HepG2 (cell line): Measurements from ENCODE around the gene MMP24OS. TPM values are rescaled to one million over a fixed set of nuclear protein-coding genes. Genes with fewer than 3 reads are reported as not detected.

Experiments
- ATAC-seq: fragments of 200-7000 bp; cut with Tn5 transposase; 3 replicates; pipeline ENCODE4 v1.9.1; 2020; ENCODE audit warnings: mild to moderate bottlenecking, moderate library complexity
- BruUV-seq: library from RNA; stranded (reverse); fragments of 400-500 nt; replicated peaks from 2 replicates; lab custom pipeline; 2021; lab: Mats Ljungman, UMichigan
- CTCF ChIA-PET: fragments of 300-600 bp; formaldehyde crosslinking; extraction: SDS; loops from one replicate; lab custom pipeline; 2021; ENCODE audit warnings: low total read pairs, inconsistent platforms, low intra/inter-chr PET ratio; lab: Yijun Ruan, JAX
- POLR2A ChIA-PET: fragments of 350-600 bp; sonication (Branson Sonifier 250); formaldehyde crosslinking; loops from one replicate; lab custom pipeline; 2020; ENCODE audit warnings: antibody characterized with exemption, inconsistent platforms; lab: Yijun Ruan, JAX
- DNase-seq: peaks from one replicate; pipeline ENCODE4 v3.0.0-alpha.2; 2015; ENCODE audit warnings: low spot score
- FAIRE-seq: peaks from 3 replicates; lab custom pipeline; 2011; peaks lifted over from hg19 to GRCh38; lab: Jason Lieb, UNC
- H2AFZ ChIP-seq: one replicate; pipeline ENCODE4 v1.6.1; 2011; ENCODE audit warnings: low read length, inconsistent platforms
- H3K27ac ChIP-seq: fragments of 300-600 bp; 3 replicates; pipeline ENCODE4 v1.8.0; 2011; ENCODE audit warnings: mixed run types, mild to moderate bottlenecking, mixed read lengths, low read length, inconsistent platforms; ENCODE audit not compliant: insufficient read depth; ENCODE audit errors: extremely low read length
- H3K27me3 ChIP-seq, 2 experiments: fragments of 200-600 bp in 1 of 2; 2 replicates in 1 of 2; 3 replicates in 1 of 2; pipeline versions ENCODE4 v1.6.0 to v1.8.0; 2011; ENCODE audit warnings: low read length in 2 of 2, mild to moderate bottlenecking in 2 of 2, moderate library complexity in 2 of 2, inconsistent platforms in 1 of 2; ENCODE audit not compliant: insufficient read depth in 2 of 2, control insufficient read depth in 1 of 2
- H3K36me3 ChIP-seq, 2 experiments: fragments of 200-600 bp in 1 of 2; replicated peaks in 1 of 2; 2 replicates in 1 of 2; 3 replicates in 1 of 2; pipeline versions ENCODE4 v1.5.1 to v1.8.0; 2011; ENCODE audit warnings: low read length in 2 of 2, inconsistent platforms in 1 of 2; ENCODE audit not compliant: insufficient read depth in 2 of 2, control insufficient read depth in 1 of 2
- H3K4me1 ChIP-seq: 2 replicates; pipeline ENCODE4 v1.5.1; 2012; ENCODE audit warnings: low read length, inconsistent platforms; ENCODE audit not compliant: insufficient read depth
- H3K4me2 ChIP-seq: 2 replicates; pipeline ENCODE4 v1.6.0; 2011; ENCODE audit warnings: low read depth, low read length, inconsistent platforms
- H3K4me3 ChIP-seq, 3 experiments: fragments of 200-600 bp in 1 of 3; sonication (generic), shearing (Covaris generic) in 1 of 3; replicated peaks in 1 of 3; 2 replicates each; pipeline ENCODE4 v1.5.1; 2011 to 2016; ENCODE audit warnings: low read length in 3 of 3, inconsistent platforms in 2 of 3, low read depth in 2 of 3, mild to moderate bottlenecking in 2 of 3, control low read depth in 1 of 3, mixed read lengths in 1 of 3; ENCODE audit not compliant: insufficient read depth in 1 of 3
- H3K79me2 ChIP-seq: one replicate; pipeline ENCODE4 v1.6.1; 2011; ENCODE audit warnings: low read length, inconsistent platforms; ENCODE audit not compliant: insufficient read depth
- H3K9ac ChIP-seq: 2 replicates; pipeline ENCODE4 v1.6.0; 2011; ENCODE audit warnings: mild to moderate bottlenecking, low read depth, low read length, inconsistent platforms; ENCODE audit not compliant: insufficient read depth
- H3K9me3 ChIP-seq: 2 replicates; pipeline ENCODE4 v1.5.1; 2012; ENCODE audit warnings: mild to moderate bottlenecking, low read length
- H4K20me1 ChIP-seq: 2 replicates; pipeline ENCODE4 v1.6.0; 2011; ENCODE audit warnings: inconsistent platforms, mild to moderate bottlenecking, low read length, moderate library complexity; ENCODE audit not compliant: insufficient read depth
- NFYC ChIP-seq: IDR thresholded peaks from 2 replicates; pipeline ENCODE4 v1.6.1; 2016; ENCODE audit warnings: missing genetic modification reagents, missing compliant biosample characterization
- NRL ChIP-seq: sonication (generic); formaldehyde crosslinking; IDR thresholded peaks from 2 replicates; pipeline ENCODE4 v1.5.0; 2020; ENCODE audit warnings: missing genetic modification reagents, mild to moderate bottlenecking, moderate library complexity, borderline replicate concordance
- POLR2AphosphoS2 ChIP-seq: IDR thresholded peaks from 2 replicates; pipeline ENCODE4 v1.6.1; 2011; ENCODE audit warnings: low read depth, low read length, improper control_type of control experiment
- ZNF230 ChIP-seq: sonication (generic); formaldehyde crosslinking; IDR thresholded peaks from 2 replicates; pipeline ENCODE4 v1.4.0; 2020; ENCODE audit warnings: mild to moderate bottlenecking, missing genetic modification reagents
- ZNF263 ChIP-seq: sonication (generic); formaldehyde crosslinking; IDR thresholded peaks from 2 replicates; pipeline ENCODE4 v1.4.0; 2020; ENCODE audit warnings: missing genetic modification reagents
- ZNF501 ChIP-seq: sonication (generic); formaldehyde crosslinking; IDR thresholded peaks from 2 replicates; pipeline ENCODE4 v1.5.1; 2020; ENCODE audit warnings: mild to moderate bottlenecking, moderate library complexity, missing genetic modification reagents
- ZNF589 ChIP-seq: sonication (generic); formaldehyde crosslinking; conservative IDR thresholded peaks from 2 replicates; pipeline ENCODE4 v1.8.0; 2022; ENCODE audit warnings: mild to moderate bottlenecking, moderate library complexity, missing genetic modification reagents
- ZNF746 ChIP-seq: sonication (generic); formaldehyde crosslinking; IDR thresholded peaks from 2 replicates; pipeline ENCODE4 v1.8.0; 2022; ENCODE audit warnings: mild to moderate bottlenecking, missing genetic modification reagents
- WGBS: methylation state at CpG from one replicate; pipeline ENCODE4 v1.1.6; 2017; ENCODE audit warnings: low lambda C conversion rate; 5-methylcytosine and 5-hydroxymethylcytosine counted together
- in situ Hi-C: cut with HindIII; loops from 2 replicates; pipeline ENCODE4 v1.10.0; 2017; ENCODE audit warnings: low pct_unique_long_range_greater_than_20kb; ENCODE audit not compliant: extremely low pct_ligation_motif_present
- intact Hi-C: fragments of 100-400 bp; cut with micrococcal nuclease; formaldehyde crosslinking; loops from one replicate; pipeline ENCODE4 v1.10.0; 2022; ENCODE audit not compliant: unreplicated experiment
- polyA plus RNA-seq, 8 experiments: library from polyadenylated mRNA; depleted of rRNA in 3 of 8; stranded (reverse) in 7 of 8; unstranded in 1 of 8; fragments of >200 nt; fragmentation: Illumina TruSeq in 4 of 8; extraction: Trizol in 4 of 8; gene quantifications; 2 replicates each; pipeline versions ENCODE4 v1.2.1 to v1.2.3, GENCODE V29; 2011 to 2016; ENCODE audit warnings: low read depth in 4 of 8, missing spikeins in 1 of 8, mixed read lengths in 1 of 8; ENCODE audit not compliant: insufficient read depth in 1 of 8
- total RNA-seq, 5 experiments: library from RNA; depleted of rRNA; stranded (reverse); fragments of >200 nt; fragmentation: Illumina TruSeq; extraction: Trizol; gene quantifications; 2 replicates each; pipeline ENCODE4 v1.2.3, GENCODE V29; 2016; ENCODE audit warnings: low read depth in 1 of 5
- TF ChIP-seq, protein P1 (sequence below): sonication (generic); formaldehyde crosslinking; IDR thresholded peaks from 2 replicates; pipeline ENCODE4 v1.5.0; 2020; ENCODE audit warnings: mild to moderate bottlenecking, missing genetic modification reagents, borderline replicate concordance
- TF ChIP-seq, protein P2 (sequence below): sonication (generic); formaldehyde crosslinking; IDR thresholded peaks from 2 replicates; pipeline ENCODE4 v1.4.0; 2020; ENCODE audit warnings: mild to moderate bottlenecking, low read depth, missing genetic modification reagents

Gene MMP24OS
- total and polyA plus RNA-seq, 2 of the 13 experiments (the other 11 are each of a cell fraction or from before 2014, with no cell fraction given) = 6.0 to 8.5 TPM

DNA sequence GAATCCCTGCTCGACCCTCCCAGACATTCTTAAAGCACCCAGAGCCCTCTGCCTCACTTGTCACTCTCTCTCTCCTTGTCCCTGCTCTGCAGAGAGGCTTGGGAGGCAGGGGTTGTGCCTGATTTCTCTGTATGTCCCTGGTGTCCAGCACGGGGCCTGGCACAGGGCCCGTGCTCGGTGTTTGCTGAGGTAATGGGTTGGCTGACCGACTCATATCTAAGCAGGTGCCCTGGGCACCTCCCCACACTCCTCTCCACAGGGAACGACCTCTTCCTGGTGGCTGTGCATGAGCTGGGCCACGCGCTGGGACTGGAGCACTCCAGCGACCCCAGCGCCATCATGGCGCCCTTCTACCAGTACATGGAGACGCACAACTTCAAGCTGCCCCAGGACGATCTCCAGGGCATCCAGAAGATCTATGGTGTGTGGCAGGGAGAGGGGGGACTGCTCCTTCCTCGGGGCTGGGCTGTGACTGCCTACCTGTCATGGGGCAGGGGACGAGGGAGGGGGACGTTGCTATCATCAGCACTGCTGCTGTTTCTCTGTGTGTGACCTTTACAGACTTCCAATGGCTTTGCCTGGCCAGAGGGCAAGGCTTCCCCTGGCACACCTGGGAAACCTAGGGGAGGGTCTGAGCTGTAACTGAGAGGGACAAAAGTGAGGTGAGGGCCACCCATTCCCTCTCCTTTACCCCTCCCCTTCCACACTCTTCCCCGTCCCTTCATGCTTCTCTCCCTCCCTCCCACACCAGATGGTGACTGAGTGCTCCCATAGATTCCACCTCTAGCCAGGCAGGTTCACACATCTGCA lies 14.2 kb downstream of the MMP24OS start:
- in situ Hi-C loops = loop anchor here (5.0 to 10.0 kb wide), 2 partner anchors 46 to 389 kb away; partner anchors contain the start of genes ACSS2 and GGT7
- DNase-seq = peak; percentile 45
- H3K79me2 ChIP-seq = no peaks in the 10 kb centered on the region
- H3K4me3 ChIP-seq = peak overlapping the region; percentile 11 to 53 (median 44); a peak in 5 of 6 replicates
- H3K27me3 ChIP-seq = no peaks in the 10 kb centered on the region
- TSS peak; percentile 83 for BruUV-seq
- WGBS = 37% methylated on average over 17 of the region's 17 CpGs
- peak overlapping the region; percentile 77 for H3K4me2 ChIP-seq
- intact Hi-C loops = loop anchor here (1.0 to 5.0 kb wide), 2 partner anchors 167 to 286 kb away; no protein-coding TSS in a partner anchor
- H4K20me1 ChIP-seq = no peaks in the 10 kb centered on the region
- peak overlapping the region; percentile 7 for H2AFZ ChIP-seq
- POLR2A ChIA-PET = interaction anchor here (0.6 to 3.8 kb wide), 15 partner anchors 11 to 478 kb away, joined by 3 to 27 read pairs (median 4); partner anchors contain the start of genes ACSS2, CEP250, EDEM2 and EIF6
- FAIRE-seq = no peak
- CTCF ChIA-PET = interaction anchor here (1.6 kb wide), 1 partner anchor 118 kb away, joined by 6 read pairs; no protein-coding TSS in a partner anchor
- H3K27ac ChIP-seq = peak overlapping the region; percentile 36
- H3K9me3 ChIP-seq = no peaks in the 10 kb centered on the region
- H3K9ac ChIP-seq = peak overlapping the region; percentile 41
- no peaks in the 10 kb centered on the region for H3K36me3 ChIP-seq
- ATAC-seq = peak; percentile 45
- H3K4me1 ChIP-seq = peaks cover 34% of the 10 kb centered on the region
- TF ChIP-seq POLR2AphosphoS2 (peak; percentile 24; the same call in 1 of the 2 replicates), ZNF263 (CRISPR knock-in tag) (peak; percentile 63), NRL (peak; percentile 72), ZNF230 (CRISPR knock-in tag) (0 out of 2 replicates have a peak, but pooled peaks have one; percentile 28), NFYC (CRISPR knock-in tag) (no peak), ZNF589 (0 out of 2 replicates have a peak, but pooled peaks have one; percentile 59), ZNF501 (CRISPR knock-in tag) (peak; percentile 76; the same call in 1 of the 2 replicates), ZNF746 (CRISPR knock-in tag) (0 out of 2 replicates have a peak, but pooled peaks have one; percentile 24)
- TF ChIP-seq, protein P1, sequence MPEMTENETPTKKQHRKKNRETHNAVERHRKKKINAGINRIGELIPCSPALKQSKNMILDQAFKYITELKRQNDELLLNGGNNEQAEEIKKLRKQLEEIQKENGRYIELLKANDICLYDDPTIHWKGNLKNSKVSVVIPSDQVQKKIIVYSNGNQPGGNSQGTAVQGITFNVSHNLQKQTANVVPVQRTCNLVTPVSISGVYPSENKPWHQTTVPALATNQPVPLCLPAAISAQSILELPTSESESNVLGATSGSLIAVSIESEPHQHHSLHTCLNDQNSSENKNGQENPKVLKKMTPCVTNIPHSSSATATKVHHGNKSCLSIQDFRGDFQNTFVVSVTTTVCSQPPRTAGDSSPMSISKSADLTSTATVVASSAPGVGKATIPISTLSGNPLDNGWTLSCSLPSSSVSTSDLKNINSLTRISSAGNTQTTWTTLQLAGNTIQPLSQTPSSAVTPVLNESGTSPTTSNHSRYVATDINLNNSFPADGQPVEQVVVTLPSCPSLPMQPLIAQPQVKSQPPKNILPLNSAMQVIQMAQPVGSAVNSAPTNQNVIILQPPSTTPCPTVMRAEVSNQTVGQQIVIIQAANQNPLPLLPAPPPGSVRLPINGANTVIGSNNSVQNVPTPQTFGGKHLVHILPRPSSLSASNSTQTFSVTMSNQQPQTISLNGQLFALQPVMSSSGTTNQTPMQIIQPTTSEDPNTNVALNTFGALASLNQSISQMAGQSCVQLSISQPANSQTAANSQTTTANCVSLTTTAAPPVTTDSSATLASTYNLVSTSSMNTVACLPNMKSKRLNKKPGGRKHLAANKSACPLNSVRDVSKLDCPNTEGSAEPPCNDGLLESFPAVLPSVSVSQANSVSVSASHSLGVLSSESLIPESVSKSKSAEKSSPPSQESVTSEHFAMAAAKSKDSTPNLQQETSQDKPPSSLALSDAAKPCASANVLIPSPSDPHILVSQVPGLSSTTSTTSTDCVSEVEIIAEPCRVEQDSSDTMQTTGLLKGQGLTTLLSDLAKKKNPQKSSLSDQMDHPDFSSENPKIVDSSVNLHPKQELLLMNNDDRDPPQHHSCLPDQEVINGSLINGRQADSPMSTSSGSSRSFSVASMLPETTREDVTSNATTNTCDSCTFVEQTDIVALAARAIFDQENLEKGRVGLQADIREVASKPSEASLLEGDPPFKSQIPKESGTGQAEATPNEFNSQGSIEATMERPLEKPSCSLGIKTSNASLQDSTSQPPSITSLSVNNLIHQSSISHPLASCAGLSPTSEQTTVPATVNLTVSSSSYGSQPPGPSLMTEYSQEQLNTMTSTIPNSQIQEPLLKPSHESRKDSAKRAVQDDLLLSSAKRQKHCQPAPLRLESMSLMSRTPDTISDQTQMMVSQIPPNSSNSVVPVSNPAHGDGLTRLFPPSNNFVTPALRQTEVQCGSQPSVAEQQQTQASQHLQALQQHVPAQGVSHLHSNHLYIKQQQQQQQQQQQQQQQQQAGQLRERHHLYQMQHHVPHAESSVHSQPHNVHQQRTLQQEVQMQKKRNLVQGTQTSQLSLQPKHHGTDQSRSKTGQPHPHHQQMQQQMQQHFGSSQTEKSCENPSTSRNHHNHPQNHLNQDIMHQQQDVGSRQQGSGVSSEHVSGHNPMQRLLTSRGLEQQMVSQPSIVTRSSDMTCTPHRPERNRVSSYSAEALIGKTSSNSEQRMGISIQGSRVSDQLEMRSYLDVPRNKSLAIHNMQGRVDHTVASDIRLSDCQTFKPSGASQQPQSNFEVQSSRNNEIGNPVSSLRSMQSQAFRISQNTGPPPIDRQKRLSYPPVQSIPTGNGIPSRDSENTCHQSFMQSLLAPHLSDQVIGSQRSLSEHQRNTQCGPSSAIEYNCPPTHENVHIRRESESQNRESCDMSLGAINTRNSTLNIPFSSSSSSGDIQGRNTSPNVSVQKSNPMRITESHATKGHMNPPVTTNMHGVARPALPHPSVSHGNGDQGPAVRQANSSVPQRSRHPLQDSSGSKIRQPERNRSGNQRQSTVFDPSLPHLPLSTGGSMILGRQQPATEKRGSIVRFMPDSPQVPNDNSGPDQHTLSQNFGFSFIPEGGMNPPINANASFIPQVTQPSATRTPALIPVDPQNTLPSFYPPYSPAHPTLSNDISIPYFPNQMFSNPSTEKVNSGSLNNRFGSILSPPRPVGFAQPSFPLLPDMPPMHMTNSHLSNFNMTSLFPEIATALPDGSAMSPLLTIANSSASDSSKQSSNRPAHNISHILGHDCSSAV (CRISPR knock-in tag) = no peak
- TF ChIP-seq, protein P2, sequence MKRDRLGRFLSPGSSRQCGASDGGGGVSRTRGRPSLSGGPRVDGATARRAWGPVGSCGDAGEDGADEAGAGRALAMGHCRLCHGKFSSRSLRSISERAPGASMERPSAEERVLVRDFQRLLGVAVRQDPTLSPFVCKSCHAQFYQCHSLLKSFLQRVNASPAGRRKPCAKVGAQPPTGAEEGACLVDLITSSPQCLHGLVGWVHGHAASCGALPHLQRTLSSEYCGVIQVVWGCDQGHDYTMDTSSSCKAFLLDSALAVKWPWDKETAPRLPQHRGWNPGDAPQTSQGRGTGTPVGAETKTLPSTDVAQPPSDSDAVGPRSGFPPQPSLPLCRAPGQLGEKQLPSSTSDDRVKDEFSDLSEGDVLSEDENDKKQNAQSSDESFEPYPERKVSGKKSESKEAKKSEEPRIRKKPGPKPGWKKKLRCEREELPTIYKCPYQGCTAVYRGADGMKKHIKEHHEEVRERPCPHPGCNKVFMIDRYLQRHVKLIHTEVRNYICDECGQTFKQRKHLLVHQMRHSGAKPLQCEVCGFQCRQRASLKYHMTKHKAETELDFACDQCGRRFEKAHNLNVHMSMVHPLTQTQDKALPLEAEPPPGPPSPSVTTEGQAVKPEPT (CRISPR knock-in tag) = 0 out of 2 replicates have a peak, but pooled peaks have one; percentile 40
